ENCODE data around the gene SLC2A4RG.
"Not testable (repeated sequence)": the region's sequence is repeated elsewhere in the genome, so short reads cannot be mapped to it uniquely, and the experiment has no call there.

SLC2A4RG gene

DNA sequence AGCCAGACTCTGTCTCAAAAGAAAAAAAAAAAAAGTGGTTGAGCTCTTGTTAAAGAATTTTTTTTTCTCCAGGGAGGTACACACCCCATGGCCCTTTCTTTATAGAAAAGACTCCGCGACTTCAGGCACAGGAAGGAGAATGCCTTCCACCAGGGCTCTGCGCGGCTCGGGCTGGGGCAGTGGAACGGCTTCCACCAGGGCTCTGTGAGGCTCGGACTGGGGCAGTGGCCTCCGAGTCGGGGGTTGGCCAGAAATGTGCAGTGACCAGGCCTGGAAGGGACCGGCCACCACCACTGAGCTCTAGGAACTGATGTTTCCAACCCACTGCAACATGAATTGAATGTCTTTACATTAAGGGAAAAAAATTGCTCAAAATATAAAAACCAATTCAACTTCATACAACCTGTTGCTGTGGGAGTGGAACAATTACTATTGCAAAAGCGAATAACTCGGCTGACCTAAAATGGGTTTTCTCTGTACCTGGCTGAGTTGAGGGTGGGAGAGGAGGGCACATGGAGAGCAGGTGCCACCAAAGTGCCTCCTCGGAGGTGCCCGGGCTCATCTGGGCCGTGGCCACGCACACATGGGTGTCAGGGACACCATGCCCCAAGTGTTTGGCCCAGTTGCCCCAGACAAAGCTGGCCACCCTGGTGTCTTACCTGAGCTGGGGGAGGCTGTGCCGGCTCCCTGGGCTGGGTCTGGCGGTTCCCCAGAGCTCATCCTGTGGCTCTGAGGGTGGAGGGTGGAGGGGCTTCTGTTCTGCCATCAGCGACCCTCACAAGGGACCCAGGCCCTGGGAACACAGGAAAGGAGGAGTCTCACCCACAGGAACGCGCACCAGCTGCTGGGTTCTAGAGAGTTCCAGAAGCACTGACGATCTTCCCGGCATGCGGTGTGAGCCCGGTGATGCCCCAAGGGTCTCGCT, 29.3 kb downstream of the SLC2A4RG start:
- no peak for DNase-seq (ENCODE audit: low read depth)

DNA sequence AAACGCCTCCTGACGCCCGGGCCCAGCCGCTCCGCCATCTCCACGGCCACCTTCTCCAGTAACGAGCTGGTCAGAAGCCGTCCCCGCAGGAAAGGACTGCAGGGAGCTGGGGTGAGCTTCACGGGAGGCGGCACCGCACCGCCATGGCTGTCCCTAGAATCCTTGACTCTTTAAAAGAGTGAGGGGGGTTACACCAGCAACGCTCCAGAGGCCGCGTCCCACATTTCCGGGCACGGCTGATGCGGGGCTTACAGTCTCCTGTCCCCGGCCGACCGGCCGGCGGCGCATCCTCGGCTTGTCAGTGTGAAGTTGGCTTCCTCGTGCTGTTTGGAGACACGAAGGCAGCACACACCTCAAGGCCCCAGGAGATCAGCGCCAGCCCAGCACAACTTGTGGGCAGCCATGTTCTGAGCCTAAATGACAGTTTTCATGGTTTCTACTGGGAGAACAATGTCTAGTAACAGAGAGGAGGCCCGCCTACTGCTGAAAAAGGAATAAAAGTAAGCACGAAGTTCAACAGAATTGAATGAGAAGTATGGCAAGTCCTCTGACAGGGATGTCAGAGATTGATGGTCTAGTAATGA, 30.4 kb downstream of the SLC2A4RG start:
- no peak for DNase-seq (ENCODE audit: low read depth)
- H3K4me3 ChIP-seq (ENCODE audit: low read depth, low read length), result no peak overlapping the region

More for the DNA sequence above, 29.3 kb downstream of the SLC2A4RG start:
- H3K4me3 ChIP-seq (ENCODE audit: low read depth, low read length), result no peak overlapping the region

- no peak overlapping the region for H3K4me3 ChIP-seq (ENCODE audit: low read depth, low read length)
- no peak for DNase-seq (ENCODE audit: low read depth)
Observed at GRCh38 chr20:63771046-63771707, 31.6 kb downstream of the SLC2A4RG start.

DNA sequence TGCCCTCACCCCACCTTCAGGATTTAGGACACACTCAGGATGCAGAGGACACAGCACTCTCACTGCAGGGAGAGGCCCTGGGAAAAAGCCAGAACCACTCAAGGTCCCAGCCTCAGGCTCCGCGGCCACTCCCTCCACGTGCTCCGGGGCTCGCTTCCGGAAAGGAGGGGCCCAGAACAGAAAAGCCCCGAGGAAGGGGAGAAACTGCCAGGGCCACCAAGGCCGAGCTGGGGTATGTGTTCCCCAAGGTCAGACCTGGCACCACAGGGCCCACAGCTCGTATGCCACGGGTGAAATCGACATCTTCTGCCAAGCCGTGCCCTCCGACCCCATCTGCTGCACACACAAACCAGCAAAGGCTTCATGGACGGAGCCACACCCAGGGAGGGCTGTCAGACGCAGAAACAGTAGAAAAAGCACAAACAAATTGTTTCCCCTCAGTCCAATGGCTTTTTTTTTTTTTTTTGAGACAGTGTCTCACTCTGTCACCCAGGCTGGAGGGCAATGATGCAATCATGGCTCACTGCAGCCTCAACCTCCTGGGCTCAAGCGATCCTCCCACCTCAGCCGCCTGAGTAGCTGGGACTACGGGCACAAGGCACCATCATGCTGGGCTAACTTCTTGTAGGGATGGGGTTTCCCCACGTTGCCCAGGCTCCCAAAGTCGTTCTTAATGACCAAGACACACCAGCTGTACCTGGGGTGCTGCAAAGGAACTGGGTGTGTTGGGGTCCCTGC, 33.4 kb downstream of the SLC2A4RG start:
- H3K4me3 ChIP-seq (ENCODE audit: low read depth, low read length), result no peak overlapping the region
- DNase-seq (ENCODE audit: low read depth), result no peak

- H3K4me3 ChIP-seq (ENCODE audit: low read depth, low read length), result no peak overlapping the region
- no peak for DNase-seq (ENCODE audit: low read depth)
Observed at GRCh38 chr20:63773571-63774241, 34.1 kb downstream of the SLC2A4RG start.

- no peak for DNase-seq (ENCODE audit: low read depth)
Observed at GRCh38 chr20:63774306-63774705, 34.7 kb downstream of the SLC2A4RG start.

DNA sequence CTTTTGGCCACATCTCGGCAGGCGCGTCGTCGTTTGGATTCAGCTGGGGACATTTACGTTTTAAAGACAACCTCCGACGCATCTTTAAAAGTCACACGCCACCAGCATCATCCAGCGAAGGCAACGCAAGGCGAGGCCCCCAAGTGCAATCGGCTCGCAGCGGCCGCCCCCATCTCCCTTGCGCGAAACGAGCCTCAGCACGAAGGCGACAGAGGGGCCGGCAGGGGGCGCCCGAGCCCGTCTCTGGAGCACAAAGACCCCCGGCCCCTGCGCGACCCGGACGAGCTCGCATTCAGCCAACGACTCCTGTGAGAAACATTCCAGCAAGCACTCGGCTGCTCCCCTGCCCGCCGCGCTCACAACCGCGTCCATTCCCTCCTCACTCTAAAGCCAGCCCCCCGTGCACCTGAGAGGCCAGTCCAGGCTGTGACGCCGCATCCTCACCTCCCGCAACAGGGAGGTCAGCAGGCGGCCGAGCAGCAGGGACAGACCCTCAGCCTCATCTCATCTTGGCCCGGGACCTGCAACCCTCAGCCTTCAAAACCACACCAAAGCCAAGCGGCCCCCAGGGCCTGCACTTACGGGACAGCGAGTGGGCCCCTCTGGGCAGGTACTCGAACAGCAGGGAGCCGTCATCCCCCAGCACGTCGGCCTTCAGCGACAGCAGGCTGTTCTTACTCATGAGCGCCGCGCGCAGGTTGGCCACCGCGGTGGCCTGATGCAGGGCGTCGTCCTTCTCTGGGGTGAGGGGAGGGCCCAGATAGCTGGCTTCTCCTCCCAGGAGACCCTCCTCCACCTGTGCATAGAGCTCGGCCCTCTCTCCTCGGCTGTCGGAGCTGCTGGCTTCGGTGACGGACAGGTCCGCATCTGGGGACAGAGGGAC, 35.8 kb downstream of the SLC2A4RG start:
- peak overlapping the region; percentile 28 for H3K4me3 ChIP-seq (ENCODE audit: low read depth, low read length)
- no peak for DNase-seq (ENCODE audit: low read depth)

More at GRCh38 chr20:63774306-63774705, 34.7 kb downstream of the SLC2A4RG start:
- no peak overlapping the region for H3K4me3 ChIP-seq (ENCODE audit: low read depth, low read length)

DNA sequence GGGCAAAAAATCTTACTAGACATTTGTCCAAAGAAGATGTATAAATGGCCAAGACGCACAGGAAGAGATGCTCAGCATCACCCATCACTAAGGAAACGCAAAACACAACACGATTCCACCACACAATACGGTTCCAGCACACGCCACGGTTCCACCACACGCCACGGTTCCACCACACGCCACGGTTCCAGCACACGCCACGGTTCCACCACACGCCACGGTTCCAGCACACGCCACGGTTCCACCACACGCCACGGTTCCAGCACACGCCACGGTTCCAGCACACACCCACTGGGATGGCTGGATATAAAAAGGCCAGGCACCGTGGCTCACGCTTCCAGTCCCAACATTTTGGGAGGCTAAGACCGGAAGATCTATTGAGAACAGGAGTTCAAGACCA, 37.3 kb downstream of the SLC2A4RG start:
- not testable (repeated sequence) for H3K4me3 ChIP-seq (ENCODE audit: low read depth, low read length); DNase-seq (ENCODE audit: low read depth)

DNA sequence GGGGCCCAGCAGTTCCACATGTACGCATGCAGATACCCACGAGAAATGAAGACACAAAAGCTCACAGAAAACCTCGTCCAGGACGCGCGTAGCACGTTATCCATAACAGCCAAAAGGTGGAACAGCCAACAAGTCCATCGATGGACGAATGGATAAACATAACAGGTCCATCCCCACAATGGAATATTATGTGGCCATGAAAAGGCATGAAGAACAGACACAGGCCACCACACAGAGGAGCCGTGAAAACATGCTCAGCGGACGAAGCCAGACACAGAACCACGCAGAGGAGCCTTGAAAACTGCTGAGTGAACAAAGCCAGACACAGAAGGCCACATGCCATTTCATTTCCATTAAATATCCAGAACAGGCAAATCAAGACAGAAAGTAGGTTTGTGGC, 38.0 kb downstream of the SLC2A4RG start:
- no peak for DNase-seq (ENCODE audit: low read depth)
- H3K4me3 ChIP-seq (ENCODE audit: low read depth, low read length), result no peak overlapping the region

DNA sequence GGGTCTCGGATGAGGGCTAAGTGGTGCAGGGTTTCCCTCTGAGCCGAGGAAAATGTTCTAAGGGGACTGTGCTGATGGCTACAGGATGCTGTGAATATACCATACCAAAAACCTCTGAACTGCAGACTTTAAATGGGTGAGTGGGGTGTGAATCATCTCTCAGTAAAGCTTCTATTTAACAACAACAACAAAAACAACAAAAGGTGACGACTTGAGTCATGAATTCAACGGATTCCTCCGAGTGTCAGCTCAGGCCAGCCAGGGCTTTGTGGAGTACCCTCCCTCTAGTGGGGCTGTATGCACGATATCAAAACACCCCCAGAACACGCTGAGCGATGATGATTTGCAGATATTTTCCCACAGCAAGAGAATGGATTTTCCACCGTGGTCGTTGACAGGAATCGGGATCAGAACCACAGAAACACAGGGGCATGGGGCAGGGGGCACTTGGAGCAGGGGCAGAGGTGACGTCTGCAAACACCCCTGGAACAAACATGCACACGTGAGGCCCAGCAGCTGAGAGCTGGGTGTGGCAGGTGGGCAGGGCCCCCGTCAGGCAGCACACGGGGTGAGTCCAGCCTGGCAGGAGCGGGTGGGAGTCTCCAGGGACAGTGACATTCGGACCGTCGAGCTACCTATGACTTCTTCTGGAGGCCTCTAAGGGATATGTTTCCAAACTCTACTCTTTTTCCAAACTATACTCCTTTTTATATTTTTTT, 38.6 kb downstream of the SLC2A4RG start:
- H3K4me3 ChIP-seq (ENCODE audit: low read depth, low read length), result no peak overlapping the region
- no peak for DNase-seq (ENCODE audit: low read depth)

DNA sequence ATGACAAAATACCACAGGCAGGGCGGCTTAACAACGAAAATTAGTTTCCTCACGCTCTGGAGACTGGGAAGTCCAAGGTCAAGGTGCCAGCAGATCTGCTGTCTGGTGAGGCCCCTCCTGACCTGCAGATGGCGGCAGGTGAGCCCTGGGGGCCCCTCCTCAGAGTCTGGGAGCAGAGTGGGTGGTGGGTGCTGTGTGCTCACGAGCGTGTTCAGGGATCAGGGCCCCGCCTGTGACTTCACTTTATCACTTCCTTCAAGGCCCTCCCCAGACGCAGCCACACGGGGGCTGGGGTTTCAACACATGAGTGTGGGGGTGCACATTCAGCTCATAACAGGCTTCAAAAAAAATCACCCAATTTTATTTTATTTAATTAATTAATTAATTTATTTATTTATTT, 39.3 kb downstream of the SLC2A4RG start:
- DNase-seq (ENCODE audit: low read depth), result no peak
- H3K4me3 ChIP-seq (ENCODE audit: low read depth, low read length), result no peak overlapping the region

DNA sequence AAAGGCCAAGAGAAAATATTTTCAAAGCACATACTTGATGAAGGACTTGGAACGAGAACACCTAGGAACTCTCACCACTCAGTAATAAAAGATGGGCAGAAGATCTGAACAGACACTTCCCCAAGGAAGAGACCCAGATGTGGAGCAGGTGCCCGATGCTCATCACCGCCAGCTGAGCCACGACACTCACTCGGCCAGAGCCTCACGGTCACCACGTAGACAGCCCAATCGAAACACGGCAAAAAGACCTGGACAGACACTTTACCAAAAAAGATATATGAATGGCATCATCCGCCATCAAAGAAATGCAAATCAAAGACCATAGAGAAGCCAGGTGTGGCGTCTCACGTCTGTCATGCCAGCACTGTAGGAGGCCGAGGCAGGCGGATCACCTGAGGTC, 41.6 kb downstream of the SLC2A4RG start:
- no peak for DNase-seq (ENCODE audit: low read depth)

GRCh38 chr20:63782051-63782471, 42.5 kb downstream of the SLC2A4RG start:
- DNase-seq (ENCODE audit: low read depth), result no peak
- H3K4me3 ChIP-seq (ENCODE audit: low read depth, low read length), result no peak overlapping the region

More for the DNA sequence above, 41.6 kb downstream of the SLC2A4RG start:
- no peak overlapping the region for H3K4me3 ChIP-seq (ENCODE audit: low read depth, low read length)

- H3K4me3 ChIP-seq (ENCODE audit: low read depth, low read length), result no peak overlapping the region
- DNase-seq (ENCODE audit: low read depth), result no peak
Observed at GRCh38 chr20:63782521-63782971, 43.0 kb downstream of the SLC2A4RG start.

- DNase-seq (ENCODE audit: low read depth), result no peak
- H3K4me3 ChIP-seq (ENCODE audit: low read depth, low read length), result no peak overlapping the region
Observed at GRCh38 chr20:63783970-63784369, 44.4 kb downstream of the SLC2A4RG start.

DNA sequence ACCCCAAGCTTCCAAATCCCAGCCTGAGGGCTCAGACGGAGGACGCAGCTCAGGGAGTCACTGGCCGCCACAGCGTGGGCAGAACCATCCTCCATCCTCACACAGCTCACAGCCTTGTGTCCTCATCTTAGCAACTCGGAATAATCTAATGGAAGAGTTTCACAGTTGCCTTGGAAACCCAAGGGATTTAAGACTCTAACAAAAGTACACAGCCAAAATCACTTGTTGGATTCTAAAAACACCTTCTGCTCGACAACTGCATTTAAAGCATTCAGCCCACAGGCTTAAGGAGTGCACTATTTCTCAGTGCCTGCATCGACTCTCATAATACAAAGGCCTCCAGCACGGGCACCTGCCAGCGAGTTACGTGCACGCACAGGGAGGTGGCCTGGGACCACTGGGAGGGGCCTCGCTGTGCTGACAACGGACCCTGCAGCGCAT, 46.1 kb downstream of the SLC2A4RG start:
- DNase-seq (ENCODE audit: low read depth), result no peak
- no peak overlapping the region for H3K4me3 ChIP-seq (ENCODE audit: low read depth, low read length)

DNA sequence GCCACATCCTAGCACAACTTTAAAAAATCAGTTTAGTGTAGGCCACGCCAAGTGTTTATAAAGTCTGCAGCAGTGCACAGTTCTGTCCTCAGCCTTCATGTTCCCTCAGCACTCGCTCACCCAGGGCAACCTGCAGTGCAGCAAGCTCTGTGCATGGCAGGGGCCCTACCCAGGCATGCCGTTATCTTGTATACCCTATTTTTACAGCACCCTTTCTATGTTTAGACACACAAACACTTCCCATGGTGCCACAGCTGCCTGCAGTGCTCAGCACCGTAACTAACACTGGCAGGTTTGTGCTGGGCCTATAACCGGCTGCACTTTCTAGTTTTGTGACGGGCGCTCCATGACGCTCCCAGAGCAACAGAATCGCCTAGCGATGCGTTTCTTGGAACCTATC, 47.7 kb downstream of the SLC2A4RG start:
- DNase-seq (ENCODE audit: low read depth), result no peak
- H3K4me3 ChIP-seq (ENCODE audit: low read depth, low read length), result no peak overlapping the region
